Immature natural killer cell (primary cell): ENCODE data around the gene THRB. TPM values are rescaled to one million over a fixed set of nuclear protein-coding genes. Genes with fewer than 3 reads are reported as not detected.

Source experiments
- DNase-seq, 3 donors: peaks; one replicate each; pipeline ENCODE4 v3.0.0; 2022; ENCODE audit warnings: mixed read lengths in 1 of 3
- H3K27ac Mint-ChIP-seq, 6 donors: one replicate each; pipeline ENCODE4 v1.8.0; 2020; ENCODE audit warnings: mixed read lengths in 6 of 6, mild to moderate bottlenecking in 5 of 6, inconsistent platforms in 4 of 6, moderate library complexity in 3 of 6
- H3K27me3 Mint-ChIP-seq, 3 donors: one replicate each; pipeline ENCODE4 v1.8.0; 2020 to 2021; ENCODE audit warnings: low read depth in 3 of 3, mild to moderate bottlenecking in 3 of 3, mixed read lengths in 3 of 3, moderate library complexity in 3 of 3, inconsistent platforms in 1 of 3
- H3K36me3 Mint-ChIP-seq, 3 donors: one replicate each; pipeline ENCODE4 v1.8.0; 2020; ENCODE audit warnings: mixed read lengths in 3 of 3, inconsistent platforms in 2 of 3, mild to moderate bottlenecking in 2 of 3
- H3K4me1 Mint-ChIP-seq, 2 donors: one replicate each; pipeline ENCODE4 v1.8.0; 2020; ENCODE audit warnings: inconsistent platforms in 2 of 2, mild to moderate bottlenecking in 2 of 2, mixed read lengths in 2 of 2, moderate library complexity in 1 of 2
- H3K4me3 Mint-ChIP-seq, 5 donors: one replicate each; pipeline ENCODE4 v1.8.0; 2020; ENCODE audit warnings: mild to moderate bottlenecking in 5 of 5, mixed read lengths in 5 of 5, inconsistent platforms in 3 of 5, moderate library complexity in 3 of 5
- H3K9me3 Mint-ChIP-seq, 6 donors: one replicate each; pipeline ENCODE4 v1.8.0; 2020; ENCODE audit warnings: mild to moderate bottlenecking in 6 of 6, mixed read lengths in 6 of 6, inconsistent platforms in 4 of 6, moderate library complexity in 3 of 6
- polyA plus RNA-seq, 3 donors: library from polyadenylated mRNA; unstranded; fragments of 300-500 nt; fragmentation: Illumina TruSeq; gene quantifications; one replicate each; pipeline ENCODE4 v1.2.3, GENCODE V29; 2021

The THRB gene
- polyA plus RNA-seq, 3 donors from 2014 or later = not detected

- H3K4me1 Mint-ChIP-seq = no peaks in the 10 kb centered on the region
Measured at GRCh38 chr3:24177201-24177600, 317.4 kb downstream of the THRB start.

GRCh38 chr3:24174614-24175013, 320.0 kb downstream of the THRB start:
- Mint-ChIP-seq H3K4me3 (no peak overlapping the region), H3K27ac (no peak overlapping the region), H3K27me3 (peaks cover 0 to 2% (median 0%) of the 10 kb centered on the region in 3 donors), H3K4me1 (no peaks in the 10 kb centered on the region), H3K9me3 (peaks cover 0 to 4% (median 0%) of the 10 kb centered on the region in 6 donors), H3K36me3 (no peaks in the 10 kb centered on the region)
- no peak for DNase-seq

More at GRCh38 chr3:24177201-24177600, 317.4 kb downstream of the THRB start:
- no peaks in the 10 kb centered on the region for H3K9me3 Mint-ChIP-seq
- no peak for DNase-seq
- H3K27ac Mint-ChIP-seq = no peak overlapping the region
- no peaks in the 10 kb centered on the region for H3K36me3 Mint-ChIP-seq
- H3K4me3 Mint-ChIP-seq = no peak overlapping the region
- H3K27me3 Mint-ChIP-seq = peaks cover 0 to 2% (median 0%) of the 10 kb centered on the region in 3 donors

- H3K9me3 Mint-ChIP-seq = peaks cover 0 to 4% (median 0%) of the 10 kb centered on the region in 6 donors
- no peak overlapping the region for H3K27ac Mint-ChIP-seq
- H3K4me1 Mint-ChIP-seq = no peaks in the 10 kb centered on the region
- H3K4me3 Mint-ChIP-seq = no peak overlapping the region
- no peaks in the 10 kb centered on the region for H3K36me3 Mint-ChIP-seq
- DNase-seq = no peak
- H3K27me3 Mint-ChIP-seq = peaks cover 0 to 2% (median 0%) of the 10 kb centered on the region in 3 donors
Measured at GRCh38 chr3:24168977-24169376, 325.7 kb downstream of the THRB start.

- no peak overlapping the region for H3K27ac Mint-ChIP-seq
- DNase-seq = no peak
- H3K4me1 Mint-ChIP-seq = no peaks in the 10 kb centered on the region
- H3K9me3 Mint-ChIP-seq = peaks cover 0 to 4% (median 0%) of the 10 kb centered on the region in 6 donors
- no peak overlapping the region for H3K4me3 Mint-ChIP-seq
- H3K27me3 Mint-ChIP-seq = no peaks in the 10 kb centered on the region
- H3K36me3 Mint-ChIP-seq = no peaks in the 10 kb centered on the region
Measured at GRCh38 chr3:24167429-24167828, 327.2 kb downstream of the THRB start.

- Mint-ChIP-seq H3K36me3 (no peaks in the 10 kb centered on the region), H3K27ac (no peak overlapping the region), H3K27me3 (peaks cover 0 to 1% (median 0%) of the 10 kb centered on the region in 3 donors), H3K4me1 (no peaks in the 10 kb centered on the region), H3K4me3 (no peak overlapping the region), H3K9me3 (peaks cover 0 to 6% (median 0%) of the 10 kb centered on the region in 6 donors)
- no peak for DNase-seq
Measured at GRCh38 chr3:24166515-24166914, 328.1 kb downstream of the THRB start.

- H3K4me3 Mint-ChIP-seq = no peak overlapping the region
Measured at GRCh38 chr3:24165603-24165982, 329.1 kb downstream of the THRB start.

GRCh38 chr3:24164967-24165602, 329.6 kb downstream of the THRB start:
- no peak for DNase-seq
- Mint-ChIP-seq H3K27ac (no peak overlapping the region), H3K4me3 (no peak overlapping the region), H3K36me3 (no peaks in the 10 kb centered on the region), H3K4me1 (no peaks in the 10 kb centered on the region), H3K9me3 (peaks cover 0 to 3% (median 0%) of the 10 kb centered on the region in 6 donors), H3K27me3 (peaks cover 0 to 5% (median 0%) of the 10 kb centered on the region in 3 donors)

More at GRCh38 chr3:24165603-24165982, 329.1 kb downstream of the THRB start:
- peaks cover 0 to 6% (median 0%) of the 10 kb centered on the region in 6 donors for H3K9me3 Mint-ChIP-seq
- no peak for DNase-seq
- H3K27me3 Mint-ChIP-seq = peaks cover 0 to 2% (median 0%) of the 10 kb centered on the region in 3 donors
- H3K36me3 Mint-ChIP-seq = no peaks in the 10 kb centered on the region
- no peak overlapping the region for H3K27ac Mint-ChIP-seq
- H3K4me1 Mint-ChIP-seq = no peaks in the 10 kb centered on the region

- peaks cover 0 to 2% (median 0%) of the 10 kb centered on the region in 6 donors for H3K9me3 Mint-ChIP-seq
- H3K4me1 Mint-ChIP-seq = no peaks in the 10 kb centered on the region
- H3K27me3 Mint-ChIP-seq = peaks cover 0 to 5% (median 0%) of the 10 kb centered on the region in 3 donors
- H3K4me3 Mint-ChIP-seq = no peak overlapping the region
- DNase-seq = no peak
- H3K27ac Mint-ChIP-seq = no peak overlapping the region
- H3K36me3 Mint-ChIP-seq = no peaks in the 10 kb centered on the region
Measured at GRCh38 chr3:24162929-24163328, 331.7 kb downstream of the THRB start.

GRCh38 chr3:24161841-24162240, 332.8 kb downstream of the THRB start:
- no peak overlapping the region for H3K27ac Mint-ChIP-seq
- DNase-seq = no peak
- peaks cover 0 to 5% (median 3%) of the 10 kb centered on the region in 3 donors for H3K27me3 Mint-ChIP-seq
- H3K4me3 Mint-ChIP-seq = no peak overlapping the region
- peaks cover 0 to 2% (median 0%) of the 10 kb centered on the region in 6 donors for H3K9me3 Mint-ChIP-seq
- no peaks in the 10 kb centered on the region for H3K36me3 Mint-ChIP-seq
- H3K4me1 Mint-ChIP-seq = no peaks in the 10 kb centered on the region

GRCh38 chr3:24160424-24161095, 334.1 kb downstream of the THRB start:
- no peaks in the 10 kb centered on the region for H3K36me3 Mint-ChIP-seq
- no peak for DNase-seq
- peaks cover 0 to 2% (median 0%) of the 10 kb centered on the region in 6 donors for H3K9me3 Mint-ChIP-seq
- no peak overlapping the region for H3K4me3 Mint-ChIP-seq
- no peaks in the 10 kb centered on the region for H3K4me1 Mint-ChIP-seq
- no peak overlapping the region for H3K27ac Mint-ChIP-seq
- H3K27me3 Mint-ChIP-seq = peaks cover 0 to 5% (median 3%) of the 10 kb centered on the region in 3 donors

- Mint-ChIP-seq H3K36me3 (no peaks in the 10 kb centered on the region), H3K4me1 (no peaks in the 10 kb centered on the region), H3K9me3 (peaks cover 0 to 2% (median 0%) of the 10 kb centered on the region in 6 donors), H3K27me3 (peaks cover 0 to 6% (median 5%) of the 10 kb centered on the region in 3 donors), H3K4me3 (no peak overlapping the region), H3K27ac (no peak overlapping the region)
- DNase-seq = no peak
Measured at GRCh38 chr3:24158761-24159454, 335.7 kb downstream of the THRB start.

- Mint-ChIP-seq H3K36me3 (no peaks in the 10 kb centered on the region), H3K27me3 (peaks cover 2 to 6% (median 4%) of the 10 kb centered on the region in 3 donors), H3K27ac (no peak overlapping the region), H3K4me3 (no peak overlapping the region), H3K9me3 (peaks cover 0 to under 1% (median 0%) of the 10 kb centered on the region in 6 donors), H3K4me1 (no peaks in the 10 kb centered on the region)
- DNase-seq = no peak
Measured at GRCh38 chr3:24157106-24157505, 337.5 kb downstream of the THRB start.

- DNase-seq = no peak
- Mint-ChIP-seq H3K36me3 (no peaks in the 10 kb centered on the region), H3K4me1 (no peaks in the 10 kb centered on the region), H3K4me3 (no peak overlapping the region), H3K27me3 (peaks cover 2 to 6% (median 3%) of the 10 kb centered on the region in 3 donors), H3K27ac (no peak overlapping the region), H3K9me3 (no peaks in the 10 kb centered on the region)
Measured at GRCh38 chr3:24156466-24156865, 338.2 kb downstream of the THRB start.

GRCh38 chr3:24155276-24155675, 339.4 kb downstream of the THRB start:
- H3K36me3 Mint-ChIP-seq = no peaks in the 10 kb centered on the region
- H3K4me1 Mint-ChIP-seq = no peaks in the 10 kb centered on the region
- H3K27ac Mint-ChIP-seq = no peak overlapping the region
- no peaks in the 10 kb centered on the region for H3K9me3 Mint-ChIP-seq
- no peak for DNase-seq
- H3K4me3 Mint-ChIP-seq = no peak overlapping the region
- peaks cover 0 to 6% (median 2%) of the 10 kb centered on the region in 3 donors for H3K27me3 Mint-ChIP-seq
